Measurements from ENCODE around the gene CRACR2A.

- TF ChIP-seq POLR2A (IDR thresholded peaks at IDR 0.05): no peak
- TF ChIP-seq CTCF (IDR thresholded peaks at IDR 0.05): no peak
Measured at GRCh38 chr12:3727354-3727753, 25.6 kb downstream of the CRACR2A start.
